Fibroblast of villous mesenchyme (primary cell): ENCODE results near the gene MC2R. TPM values are rescaled to one million over a fixed set of nuclear protein-coding genes. Genes with fewer than 3 reads are reported as not detected.

Experiments used
- DNase-seq: peaks from one replicate; pipeline ENCODE4 v3.0.0-alpha.2; 2010; ENCODE audit warnings: low read depth
- H3K4me3 ChIP-seq: 2 replicates; pipeline ENCODE4 v1.5.1; 2011; ENCODE audit warnings: low read depth, mild to moderate bottlenecking, low read length
- total RNA-seq: library from RNA; depleted of rRNA; stranded (reverse); fragments of >200 nt; gene quantifications from 2 replicates; pipeline ENCODE4 v1.2.3, GENCODE V29; 2012
- TF ChIP-seq, protein P1 (sequence below): IDR thresholded peaks from 2 replicates; pipeline ENCODE4 v1.5.1; 2012; ENCODE audit warnings: low read depth, mild to moderate bottlenecking, low read length; ENCODE audit not compliant: insufficient read depth

MC2R gene
- total RNA-seq, 1 donor, result not detected

- H3K4me3 ChIP-seq, result no peak overlapping the region
- DNase-seq, result no peak
- TF ChIP-seq, protein P1, sequence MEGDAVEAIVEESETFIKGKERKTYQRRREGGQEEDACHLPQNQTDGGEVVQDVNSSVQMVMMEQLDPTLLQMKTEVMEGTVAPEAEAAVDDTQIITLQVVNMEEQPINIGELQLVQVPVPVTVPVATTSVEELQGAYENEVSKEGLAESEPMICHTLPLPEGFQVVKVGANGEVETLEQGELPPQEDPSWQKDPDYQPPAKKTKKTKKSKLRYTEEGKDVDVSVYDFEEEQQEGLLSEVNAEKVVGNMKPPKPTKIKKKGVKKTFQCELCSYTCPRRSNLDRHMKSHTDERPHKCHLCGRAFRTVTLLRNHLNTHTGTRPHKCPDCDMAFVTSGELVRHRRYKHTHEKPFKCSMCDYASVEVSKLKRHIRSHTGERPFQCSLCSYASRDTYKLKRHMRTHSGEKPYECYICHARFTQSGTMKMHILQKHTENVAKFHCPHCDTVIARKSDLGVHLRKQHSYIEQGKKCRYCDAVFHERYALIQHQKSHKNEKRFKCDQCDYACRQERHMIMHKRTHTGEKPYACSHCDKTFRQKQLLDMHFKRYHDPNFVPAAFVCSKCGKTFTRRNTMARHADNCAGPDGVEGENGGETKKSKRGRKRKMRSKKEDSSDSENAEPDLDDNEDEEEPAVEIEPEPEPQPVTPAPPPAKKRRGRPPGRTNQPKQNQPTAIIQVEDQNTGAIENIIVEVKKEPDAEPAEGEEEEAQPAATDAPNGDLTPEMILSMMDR, result no peak
Observed at GRCh38 chr18:13900633-13901032, 14.7 kb downstream of the MC2R start.

- DNase-seq, result no peak
- TF ChIP-seq, protein P1, result no peak
- no peak overlapping the region for H3K4me3 ChIP-seq
Observed at GRCh38 chr18:13895505-13896033, 19.8 kb downstream of the MC2R start.

DNA sequence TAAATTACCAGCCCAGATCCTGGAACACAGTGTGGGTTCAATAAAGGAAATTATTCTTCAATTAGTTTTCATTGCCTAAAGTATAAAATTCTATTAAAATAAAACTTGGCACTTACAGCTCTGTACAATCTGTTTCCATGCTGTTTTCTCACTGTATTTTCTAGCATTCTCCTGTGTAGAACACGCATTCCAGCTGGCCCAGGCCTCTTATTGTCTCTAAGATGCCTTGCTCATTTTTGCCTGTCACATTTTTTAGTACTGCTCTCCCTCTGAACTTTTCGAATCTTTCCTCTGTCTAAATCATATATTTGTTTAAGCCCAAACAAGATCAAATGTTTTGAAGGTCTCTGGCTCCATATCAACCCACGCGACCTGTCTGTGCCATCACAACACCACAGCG is 20.8 kb downstream of the MC2R start:
- H3K4me3 ChIP-seq, result no peak overlapping the region
- no peak for DNase-seq
- TF ChIP-seq, protein P1, result no peak

GRCh38 chr18:13893418-13893760 is 21.9 kb downstream of the MC2R start:
- DNase-seq, result no peak
- H3K4me3 ChIP-seq, result no peak overlapping the region
- TF ChIP-seq, protein P1, result no peak

DNA sequence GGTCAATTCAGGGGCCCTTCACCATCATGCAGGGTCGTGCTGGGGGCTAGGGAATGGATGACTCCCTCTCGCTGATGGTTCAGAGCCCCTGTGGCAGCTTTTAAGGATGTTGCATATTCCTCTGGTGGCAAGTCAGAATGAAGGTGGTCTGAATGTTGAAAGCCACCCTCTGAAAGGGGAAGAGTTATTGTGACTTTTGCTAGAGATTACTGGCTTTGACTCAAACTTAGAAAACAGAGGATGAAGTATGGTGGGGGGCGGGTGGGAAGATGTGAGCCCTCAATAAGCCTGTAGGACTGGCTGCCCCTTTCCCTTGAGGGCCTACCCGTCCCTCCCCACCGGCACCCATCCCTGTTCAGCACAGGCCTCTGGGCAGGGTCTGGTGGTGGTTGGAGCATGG is 23.2 kb downstream of the MC2R start:
- H3K4me3 ChIP-seq, result no peak overlapping the region
- DNase-seq, result no peak
- TF ChIP-seq, protein P1, result no peak

- TF ChIP-seq, protein P1, result no peak
- no peak overlapping the region for H3K4me3 ChIP-seq
- no peak for DNase-seq
Observed at GRCh38 chr18:13890761-13891361, 24.5 kb downstream of the MC2R start.

- TF ChIP-seq, protein P1, result no peak
- H3K4me3 ChIP-seq, result no peak overlapping the region
- DNase-seq, result no peak
Observed at GRCh38 chr18:13889671-13890070, 25.7 kb downstream of the MC2R start.
